ENCODE measurements around the gene OR11H7.
A peak's percentile ranks its signal among the peaks of the same experiment; 100 is the strongest.

Gene OR11H7

DNA sequence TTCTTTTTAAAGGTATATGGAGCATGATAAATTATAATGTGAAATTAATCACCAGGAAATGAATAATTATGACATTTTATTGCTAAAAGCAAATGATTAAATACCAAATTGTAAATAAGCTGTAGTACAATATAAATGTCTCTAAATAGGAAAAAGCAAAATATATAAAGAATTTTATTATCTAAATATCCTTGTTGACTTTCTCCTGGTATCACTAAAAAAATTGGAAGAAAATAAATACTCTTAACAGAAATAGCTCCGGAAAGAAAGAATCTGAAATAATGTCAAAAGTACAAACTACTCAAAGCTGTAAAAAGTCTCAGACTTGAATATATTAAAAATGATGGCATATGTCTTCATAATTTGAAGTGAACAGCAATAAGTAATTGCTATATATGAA, at the start of gene OR11H7:
Gene OR11H7, plus strand, starts transcription at position 301 of the 400 bp plus-strand sequence.
- no peak within 1 kb of the TSS for H3K4me3 ChIP-seq (ENCODE audit: low read depth, low read length)
- TF ChIP-seq, protein P1, sequence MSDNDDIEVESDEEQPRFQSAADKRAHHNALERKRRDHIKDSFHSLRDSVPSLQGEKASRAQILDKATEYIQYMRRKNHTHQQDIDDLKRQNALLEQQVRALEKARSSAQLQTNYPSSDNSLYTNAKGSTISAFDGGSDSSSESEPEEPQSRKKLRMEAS (IDR thresholded peaks at IDR 0.05; ENCODE audit: low read depth, low read length): no peak
- TF ChIP-seq, protein P2, sequence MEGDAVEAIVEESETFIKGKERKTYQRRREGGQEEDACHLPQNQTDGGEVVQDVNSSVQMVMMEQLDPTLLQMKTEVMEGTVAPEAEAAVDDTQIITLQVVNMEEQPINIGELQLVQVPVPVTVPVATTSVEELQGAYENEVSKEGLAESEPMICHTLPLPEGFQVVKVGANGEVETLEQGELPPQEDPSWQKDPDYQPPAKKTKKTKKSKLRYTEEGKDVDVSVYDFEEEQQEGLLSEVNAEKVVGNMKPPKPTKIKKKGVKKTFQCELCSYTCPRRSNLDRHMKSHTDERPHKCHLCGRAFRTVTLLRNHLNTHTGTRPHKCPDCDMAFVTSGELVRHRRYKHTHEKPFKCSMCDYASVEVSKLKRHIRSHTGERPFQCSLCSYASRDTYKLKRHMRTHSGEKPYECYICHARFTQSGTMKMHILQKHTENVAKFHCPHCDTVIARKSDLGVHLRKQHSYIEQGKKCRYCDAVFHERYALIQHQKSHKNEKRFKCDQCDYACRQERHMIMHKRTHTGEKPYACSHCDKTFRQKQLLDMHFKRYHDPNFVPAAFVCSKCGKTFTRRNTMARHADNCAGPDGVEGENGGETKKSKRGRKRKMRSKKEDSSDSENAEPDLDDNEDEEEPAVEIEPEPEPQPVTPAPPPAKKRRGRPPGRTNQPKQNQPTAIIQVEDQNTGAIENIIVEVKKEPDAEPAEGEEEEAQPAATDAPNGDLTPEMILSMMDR (IDR thresholded peaks at IDR 0.05; ENCODE audit: low read depth, low read length): no peak
- no peak for TF ChIP-seq POLR2A (IDR thresholded peaks at IDR 0.05; ENCODE audit: extremely low read depth, insufficient read length)
- no peak for TF ChIP-seq MYC (IDR thresholded peaks at IDR 0.05; ENCODE audit: low read depth, low read length)
- DNase-seq (ENCODE audit: low read depth): no peak

DNA sequence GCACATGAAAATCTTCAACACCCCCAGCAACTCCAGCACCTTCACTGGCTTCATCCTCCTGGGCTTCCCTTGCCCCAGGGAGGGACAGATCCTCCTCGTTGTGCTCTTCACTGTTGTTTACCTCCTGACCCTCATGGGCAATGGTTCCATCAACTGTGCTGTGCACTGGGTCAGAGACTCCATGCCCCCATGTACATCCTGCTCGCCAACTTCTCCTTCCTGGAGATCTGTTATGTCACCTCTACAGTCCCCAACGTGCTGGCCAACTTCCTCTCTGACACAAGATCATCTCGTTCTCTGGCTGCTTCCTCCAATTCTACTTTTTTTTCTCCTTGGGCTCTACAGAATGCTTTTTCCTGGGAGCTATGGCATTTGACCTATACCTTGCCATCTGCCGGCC, 49.6 kb upstream of the OR11H7 start:
- no peak for TF ChIP-seq POLR2A (IDR thresholded peaks at IDR 0.05; ENCODE audit: extremely low read depth, insufficient read length)
- TF ChIP-seq MYC (IDR thresholded peaks at IDR 0.05; ENCODE audit: low read depth, low read length): no peak
- TF ChIP-seq, protein P1 (IDR thresholded peaks at IDR 0.05; ENCODE audit: low read depth, low read length): no peak
- TF ChIP-seq, protein P2 (IDR thresholded peaks at IDR 0.05; ENCODE audit: low read depth, low read length): no peak
- DNase-seq (ENCODE audit: low read depth): peak; percentile 67
- H3K4me3 ChIP-seq (ENCODE audit: low read depth, low read length): no peak overlapping the region

DNA sequence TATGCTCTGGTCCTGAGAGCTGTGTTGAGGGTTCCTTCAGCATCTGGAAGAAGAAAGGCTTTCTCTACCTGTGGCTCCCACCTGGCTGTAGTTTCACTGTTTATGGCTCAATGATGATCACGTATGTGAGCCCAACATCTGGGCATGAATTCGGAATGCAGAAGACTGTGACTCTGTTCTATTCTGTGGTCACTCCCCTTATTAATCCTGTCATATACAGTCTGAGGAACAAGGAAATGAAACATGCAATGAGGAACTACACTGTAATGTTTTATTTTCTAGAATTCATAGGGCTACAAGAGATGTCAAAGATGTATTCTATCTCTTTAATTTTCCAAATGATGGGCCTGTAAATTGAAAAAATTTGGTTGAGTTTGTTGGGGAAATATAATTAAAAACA, 48.9 kb upstream of the OR11H7 start:
- no peak overlapping the region for H3K4me3 ChIP-seq (ENCODE audit: low read depth, low read length)
- peak; percentile 16 for DNase-seq (ENCODE audit: low read depth)
- TF ChIP-seq, protein P2 (IDR thresholded peaks at IDR 0.05; ENCODE audit: low read depth, low read length): no peak
- TF ChIP-seq, protein P1 (IDR thresholded peaks at IDR 0.05; ENCODE audit: low read depth, low read length): no peak
- no peak for TF ChIP-seq MYC (IDR thresholded peaks at IDR 0.05; ENCODE audit: low read depth, low read length)
- no peak for TF ChIP-seq POLR2A (IDR thresholded peaks at IDR 0.05; ENCODE audit: extremely low read depth, insufficient read length)

DNA sequence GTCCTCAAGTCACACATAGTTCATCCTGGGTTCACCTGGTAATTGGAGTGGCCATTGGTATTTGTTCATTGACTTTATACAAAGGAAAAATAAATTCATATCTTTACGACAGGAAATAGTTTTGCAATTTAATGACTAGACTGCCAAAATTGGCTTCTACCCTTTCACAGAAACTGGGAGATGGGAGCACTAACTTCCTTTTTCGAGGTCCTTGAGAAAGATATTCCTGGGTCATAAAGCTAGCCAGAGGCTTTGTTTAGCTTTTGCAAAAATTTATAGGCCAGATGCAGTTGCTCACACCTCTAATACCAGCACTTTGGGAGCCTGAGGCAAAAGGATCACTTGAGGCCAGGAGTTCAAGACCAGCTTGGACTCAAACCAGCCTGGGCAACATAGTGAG, 48.3 kb upstream of the OR11H7 start:
- TF ChIP-seq, protein P2 (IDR thresholded peaks at IDR 0.05; ENCODE audit: low read depth, low read length): no peak
- TF ChIP-seq MYC (IDR thresholded peaks at IDR 0.05; ENCODE audit: low read depth, low read length) (no peak), POLR2A (IDR thresholded peaks at IDR 0.05; ENCODE audit: extremely low read depth, insufficient read length) (no peak)
- TF ChIP-seq, protein P1 (IDR thresholded peaks at IDR 0.05; ENCODE audit: low read depth, low read length): no peak
- H3K4me3 ChIP-seq (ENCODE audit: low read depth, low read length): no peak overlapping the region
- DNase-seq (ENCODE audit: low read depth): peak; percentile 53

DNA sequence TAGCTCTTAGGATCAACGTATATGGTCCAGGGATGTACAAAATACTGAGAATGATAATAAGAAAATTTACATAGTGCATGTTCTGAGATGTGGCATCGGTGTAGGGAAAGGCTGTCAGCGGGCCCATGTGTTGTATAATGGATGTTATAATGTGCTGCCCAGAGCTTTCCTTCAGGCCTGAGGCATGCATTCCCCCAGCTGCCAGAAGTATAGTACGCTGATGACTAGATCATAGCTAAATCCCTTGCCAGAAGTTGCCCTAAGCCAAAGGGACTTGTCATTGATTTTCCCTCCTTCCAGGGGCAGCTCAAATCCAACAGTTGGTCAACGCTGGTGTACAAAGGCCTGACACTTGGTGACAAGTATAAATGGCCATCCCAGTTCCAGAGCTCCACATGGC, 44.6 kb upstream of the OR11H7 start:
- H3K4me3 ChIP-seq (ENCODE audit: low read depth, low read length): no peak overlapping the region
- TF ChIP-seq, protein P1 (IDR thresholded peaks at IDR 0.05; ENCODE audit: low read depth, low read length): no peak
- TF ChIP-seq, protein P2 (IDR thresholded peaks at IDR 0.05; ENCODE audit: low read depth, low read length): no peak
- TF ChIP-seq POLR2A (IDR thresholded peaks at IDR 0.05; ENCODE audit: extremely low read depth, insufficient read length) (no peak), MYC (IDR thresholded peaks at IDR 0.05; ENCODE audit: low read depth, low read length) (no peak)
- DNase-seq (ENCODE audit: low read depth): no peak

Measured in NB4 (cell line).